ENCODE data around the gene BHLHE40.

- TF ChIP-seq BCL11B (tag by site-specific recombination; IDR thresholded peaks at IDR 0.05; ENCODE audit: low read depth) = no peak
- no peak for TF ChIP-seq PBX3 (CRISPR knock-in tag; IDR thresholded peaks at IDR 0.05)
- TF ChIP-seq ZNF596 (tag by site-specific recombination; IDR thresholded peaks at IDR 0.05) = no peak
Measured at GRCh38 chr3:4981294-4981664, 2.0 kb downstream of the BHLHE40 start.

All from HEK293 (cell line).